Stimulated activated CD4-positive, alpha-beta T cell treated with anti-CD3 and anti-CD28 coated beads, TNF-alpha, amount 100 ng/mL, for 48 hours (primary cell): ENCODE measurements around the gene HS6ST3.

ENCODE experiments used
- DNase-seq, 3 donors: peaks; one replicate each; pipeline ENCODE4 v3.0.0-alpha.2; 2020; ENCODE audit warnings: low read depth in 3 of 3

HS6ST3 gene

GRCh38 chr13:96540670-96541069, 450.8 kb downstream of the HS6ST3 start:
- DNase-seq, result no peak

- DNase-seq, result no peak
Observed at GRCh38 chr13:96542986-96543385, 453.1 kb downstream of the HS6ST3 start.

- DNase-seq, result no peak
Observed at GRCh38 chr13:96544957-96545356, 455.1 kb downstream of the HS6ST3 start.

GRCh38 chr13:96546463-96546862, 456.6 kb downstream of the HS6ST3 start:
- no peak for DNase-seq

GRCh38 chr13:96551546-96551945, 461.6 kb downstream of the HS6ST3 start:
- no peak for DNase-seq

GRCh38 chr13:96552559-96552958, 462.7 kb downstream of the HS6ST3 start:
- DNase-seq, result no peak

GRCh38 chr13:96553796-96554195, 463.9 kb downstream of the HS6ST3 start:
- no peak for DNase-seq

- no peak for DNase-seq
Observed at GRCh38 chr13:96573563-96573962, 483.7 kb downstream of the HS6ST3 start.

GRCh38 chr13:96575423-96576320, 485.8 kb downstream of the HS6ST3 start:
- DNase-seq, result no peak

GRCh38 chr13:96581741-96582140, 491.8 kb downstream of the HS6ST3 start:
- no peak for DNase-seq

- DNase-seq, result no peak
Observed at GRCh38 chr13:96615252-96615651, 525.3 kb downstream of the HS6ST3 start.

GRCh38 chr13:96617528-96617927, 527.6 kb downstream of the HS6ST3 start:
- no peak for DNase-seq

GRCh38 chr13:96621634-96622183, 531.8 kb downstream of the HS6ST3 start:
- no peak for DNase-seq

- no peak for DNase-seq
Observed at GRCh38 chr13:96629331-96629730, 539.4 kb downstream of the HS6ST3 start.

GRCh38 chr13:96632536-96633320, 542.8 kb downstream of the HS6ST3 start:
- no peak for DNase-seq

- DNase-seq, result no peak
Observed at GRCh38 chr13:96636001-96636709, 546.2 kb downstream of the HS6ST3 start.

- no peak for DNase-seq
Observed at GRCh38 chr13:96637039-96637438, 547.1 kb downstream of the HS6ST3 start.

GRCh38 chr13:96646101-96646500, 556.2 kb downstream of the HS6ST3 start:
- no peak for DNase-seq

GRCh38 chr13:96646515-96647211, 556.8 kb downstream of the HS6ST3 start:
- DNase-seq, result no peak

- no peak for DNase-seq
Observed at GRCh38 chr13:96650301-96650886, 560.5 kb downstream of the HS6ST3 start.

GRCh38 chr13:96651598-96651997, 561.7 kb downstream of the HS6ST3 start:
- no peak for DNase-seq
